Activated CD4-positive, alpha-beta T cell treated with anti-CD3 and anti-CD28 coated beads for 36 hours (primary cell): ENCODE results near the gene HSPA1L. TPM values are rescaled to one million over a fixed set of nuclear protein-coding genes. Genes with fewer than 3 reads are reported as not detected.

ENCODE experiments used
- total RNA-seq, 2 experiments: library from RNA; stranded (reverse); gene quantifications; one replicate each; pipeline ENCODE4 v1.2.3, GENCODE V29; 2021

Gene HSPA1L
- total RNA-seq, 2 experiments from 2014 or later: 1.9 to 2.2 TPM

Other genes starting within 250 kb of the HSPA1L start
- 100 to 1,000 TPM; 396 to 570 TPM for gene LTA, start 243.0 kb downstream of the HSPA1L start, total RNA-seq
- 10 to 100 TPM; 82.3 to 93.3 TPM for gene TNF, start 239.7 kb downstream of the HSPA1L start, total RNA-seq
- gene LTB, start 232.9 kb downstream of the HSPA1L start, total RNA-seq: 10 to 100 TPM; 44.9 to 73.3 TPM
- gene LST1, start 229.0 kb downstream of the HSPA1L start, total RNA-seq: 10 to 100 TPM in 1 of 2 experiments, 1 to 10 TPM in 1; 9.1 to 11.1 TPM
- 1 to 10 TPM; 5.4 to 6.6 TPM for gene NCR3, start 222.3 kb downstream of the HSPA1L start, total RNA-seq
- 10 to 100 TPM; 89.2 to 96.1 TPM for gene AIF1, start 200.0 kb downstream of the HSPA1L start, total RNA-seq
- gene PRRC2A, start 194.6 kb downstream of the HSPA1L start, total RNA-seq: 100 to 1,000 TPM; 255 to 280 TPM
- gene BAG6, start 162.6 kb downstream of the HSPA1L start, total RNA-seq: 100 to 1,000 TPM; 334 to 339 TPM
- gene APOM, start 159.4 kb downstream of the HSPA1L start, total RNA-seq: 1 to 10 TPM; 3.4 to 4.0 TPM
- gene C6orf47, start 154.5 kb downstream of the HSPA1L start, total RNA-seq: 10 to 100 TPM; 10.1 to 11.7 TPM
- 10 to 100 TPM; 35.2 to 42.8 TPM for gene GPANK1, start 150.3 kb downstream of the HSPA1L start, total RNA-seq
- 100 to 1,000 TPM; 239 to 346 TPM for gene CSNK2B, start 149.2 kb downstream of the HSPA1L start, total RNA-seq
- gene LY6G5B, start 145.3 kb downstream of the HSPA1L start, total RNA-seq: 10 to 100 TPM; 11.3 to 15.5 TPM
- 1 to 10 TPM; 1.2 to 1.5 TPM for gene LY6G5C, start 134.2 kb downstream of the HSPA1L start, total RNA-seq
- 10 to 100 TPM; 20.9 to 25.1 TPM for gene ABHD16A, start 112.0 kb downstream of the HSPA1L start, total RNA-seq
- gene LY6G6F, start 108.4 kb downstream of the HSPA1L start, total RNA-seq: not detected
- gene LY6G6D, start 99.9 kb downstream of the HSPA1L start, total RNA-seq: not detected
- not detected for gene LY6G6C, start 93.5 kb downstream of the HSPA1L start, total RNA-seq
- gene MPIG6B, start 91.9 kb downstream of the HSPA1L start, total RNA-seq: not detected
- 1 to 10 TPM; 4.4 to 5.6 TPM for gene DDAH2, start 86.0 kb downstream of the HSPA1L start, total RNA-seq
- 100 to 1,000 TPM; 357 to 438 TPM for gene CLIC1, start 78.8 kb downstream of the HSPA1L start, total RNA-seq
- 100 to 1,000 TPM in 1 of 2 experiments, 10 to 100 TPM in 1; 92.1 to 126 TPM for gene MSH5, start 75.3 kb downstream of the HSPA1L start, total RNA-seq
- 10 to 100 TPM; 12.2 to 13.2 TPM for gene SAPCD1, start 52.6 kb downstream of the HSPA1L start, total RNA-seq
- gene VWA7, start 38.0 kb downstream of the HSPA1L start, total RNA-seq: 1 to 10 TPM; 1.4 to 1.5 TPM
- 100 to 1,000 TPM; 147 to 169 TPM for gene VARS1, start 19.5 kb downstream of the HSPA1L start, total RNA-seq
- gene LSM2, start 8.3 kb downstream of the HSPA1L start, total RNA-seq: 100 to 1,000 TPM; 112 to 124 TPM
- 10 to 100 TPM; 56.1 to 64.7 TPM for gene HSPA1A, start 260 bp upstream of the HSPA1L start, total RNA-seq
- gene HSPA1B, start 12.5 kb upstream of the HSPA1L start, total RNA-seq: 10 to 100 TPM; 54.6 to 61.1 TPM
- 10 to 100 TPM; 11.6 to 11.8 TPM for gene NEU1, start 47.5 kb upstream of the HSPA1L start, total RNA-seq
- under 1 TPM; 0.19 to 0.27 TPM for gene SLC44A4, start 63.7 kb upstream of the HSPA1L start, total RNA-seq
- 10 to 100 TPM; 50.1 to 60.4 TPM for gene EHMT2, start 82.4 kb upstream of the HSPA1L start, total RNA-seq
- 1 to 10 TPM; 1.9 to 2.4 TPM for gene ZBTB12, start 86.8 kb upstream of the HSPA1L start, total RNA-seq
- 1 to 10 TPM in 1 of 2 experiments, under 1 TPM in 1; 0.96 to 1.5 TPM for gene C2, start 112.4 kb upstream of the HSPA1L start, total RNA-seq
- gene CFB, start 130.8 kb upstream of the HSPA1L start, total RNA-seq: under 1 TPM; 0.69 to 0.96 TPM
- gene NELFE, start 143.7 kb upstream of the HSPA1L start, total RNA-seq: 10 to 100 TPM; 74.3 to 95.1 TPM
- gene SKIC2, start 143.9 kb upstream of the HSPA1L start, total RNA-seq: 100 to 1,000 TPM in 1 of 2 experiments, 10 to 100 TPM in 1; 90.2 to 104 TPM
- 10 to 100 TPM; 12.6 to 13.9 TPM for gene DXO, start 156.9 kb upstream of the HSPA1L start, total RNA-seq
- 1 to 10 TPM; 3.4 to 3.9 TPM for gene C4A, start 166.8 kb upstream of the HSPA1L start, total RNA-seq
- 1 to 10 TPM; 2.8 to 2.9 TPM for gene C4B, start 199.5 kb upstream of the HSPA1L start, total RNA-seq
- under 1 TPM in 1 of 2 experiments, not detected in 1; 0.47 TPM for gene CYP21A2, start 223.1 kb upstream of the HSPA1L start, total RNA-seq